H1 (cell line): ENCODE results near the gene FXYD3. TPM values are rescaled to one million over a fixed set of nuclear protein-coding genes. Genes with fewer than 3 reads are reported as not detected.

Experiments
- CTCF ChIA-PET: fragments of 300-600 bp; sonication (Branson Sonifier 250); formaldehyde crosslinking; loops from one replicate; lab custom pipeline; 2021; ENCODE audit not compliant: partially characterized antibody; lab: Charles Lee
- POLR2A ChIA-PET: fragments of 300-600 bp; sonication (Branson Sonifier 250); formaldehyde crosslinking; loops from one replicate; lab custom pipeline; 2021; ENCODE audit warnings: inconsistent platforms; ENCODE audit not compliant: partially characterized antibody; lab: Charles Lee
- DNase-seq, 2 experiments: peaks; one replicate each; pipeline versions ENCODE4 v3.0.0 to v3.0.0-alpha.2; 2010 to 2022; ENCODE audit warnings: low spot score in 2 of 2, low read depth in 1 of 2, mixed read lengths in 1 of 2
- FAIRE-seq: peaks from 2 replicates; lab custom pipeline; 2011; peaks lifted over from hg19 to GRCh38; lab: Jason Lieb, UNC
- H2AFZ ChIP-seq: 2 replicates; pipeline ENCODE4 v1.8.1; 2012; ENCODE audit warnings: low read length, inconsistent platforms
- H2AK5ac ChIP-seq: 2 replicates; pipeline ENCODE4 v1.6.1; 2013; ENCODE audit warnings: low read depth, low read length
- H2BK120ac ChIP-seq: replicated peaks from 2 replicates; pipeline ENCODE3; 2013; ENCODE audit warnings: low read depth, low read length, inconsistent platforms
- H2BK12ac ChIP-seq: 2 replicates; pipeline ENCODE4 v1.6.1; 2013; ENCODE audit warnings: low read depth, low read length
- H2BK15ac ChIP-seq: 2 replicates; pipeline ENCODE4 v1.6.1; 2013; ENCODE audit warnings: low read length
- H2BK20ac ChIP-seq: 2 replicates; pipeline ENCODE4 v1.6.1; 2013; ENCODE audit warnings: low read length
- H2BK5ac ChIP-seq: 2 replicates; pipeline ENCODE4 v1.6.1; 2013; ENCODE audit warnings: low read depth, low read length
- H3K14ac ChIP-seq: 2 replicates; pipeline ENCODE4 v1.6.1; 2013; ENCODE audit warnings: inconsistent platforms; ENCODE audit not compliant: insufficient read length
- H3K18ac ChIP-seq: 2 replicates; pipeline ENCODE4 v1.6.1; 2013; ENCODE audit warnings: low read length; ENCODE audit errors: extremely low read depth
- H3K23ac ChIP-seq: 2 replicates; pipeline ENCODE4 v1.6.1; 2013; ENCODE audit warnings: inconsistent platforms; ENCODE audit not compliant: insufficient read length
- H3K23me2 ChIP-seq: 2 replicates; pipeline ENCODE4 v1.6.1; 2013; ENCODE audit warnings: low read depth, low read length
- H3K27ac ChIP-seq: 2 replicates; pipeline ENCODE4 v1.6.1; 2011; ENCODE audit warnings: low read depth, low read length, inconsistent platforms
- H3K27me3 ChIP-seq, 4 experiments: replicated peaks in 1 of 4; 1 replicate in 1 of 4; 2 replicates in 3 of 4; pipeline versions ENCODE4 v1.6.1 to v1.8.1; 2011 to 2013; ENCODE audit warnings: low read length in 3 of 4, mild to moderate bottlenecking in 3 of 4, inconsistent platforms in 2 of 4, mixed read lengths in 2 of 4, moderate library complexity in 1 of 4; ENCODE audit not compliant: control insufficient read depth in 3 of 4, insufficient read depth in 3 of 4; ENCODE audit errors: extremely low read depth in 1 of 4
- H3K36me3 ChIP-seq, 4 experiments: 2 replicates each; pipeline versions ENCODE4 v1.6.1 to v1.8.1; 2011 to 2013; ENCODE audit warnings: mild to moderate bottlenecking in 4 of 4, low read length in 3 of 4, moderate library complexity in 2 of 4, control low read depth in 1 of 4, inconsistent platforms in 1 of 4; ENCODE audit not compliant: insufficient read depth in 4 of 4, control insufficient read depth in 2 of 4
- H3K4ac ChIP-seq: replicated peaks from 2 replicates; pipeline ENCODE3; 2013; ENCODE audit warnings: low read length, low read depth, mixed read lengths, inconsistent platforms; ENCODE audit not compliant: insufficient read length
- H3K4me1 ChIP-seq, 4 experiments: replicated peaks in 1 of 4; 1 replicate in 1 of 4; 2 replicates in 3 of 4; pipeline versions ENCODE4 v1.6.1 to v1.8.1; 2011 to 2013; ENCODE audit warnings: low read length in 3 of 4, inconsistent platforms in 2 of 4, mixed read lengths in 1 of 4; ENCODE audit not compliant: insufficient read depth in 4 of 4, control insufficient read depth in 3 of 4
- H3K4me2 ChIP-seq, 2 experiments: 2 replicates each; pipeline versions ENCODE4 v1.6.1 to v1.8.1; 2011 to 2013; ENCODE audit warnings: low read depth in 2 of 2, low read length in 2 of 2, control low read depth in 1 of 2, inconsistent platforms in 1 of 2, mild to moderate bottlenecking in 1 of 2; ENCODE audit not compliant: insufficient read depth in 1 of 2
- H3K4me3 ChIP-seq, 4 experiments: fragments of 200-600, 300-600 bp in 1 of 4; sonication (generic), shearing (Covaris generic), sonication (Bioruptor Twin) in 1 of 4; 2 replicates each; pipeline versions ENCODE4 v1.5.1 to v1.8.1; 2011 to 2016; ENCODE audit warnings: low read length in 4 of 4, low read depth in 3 of 4, control low read depth in 2 of 4, inconsistent platforms in 2 of 4, mild to moderate bottlenecking in 2 of 4, mixed read lengths in 1 of 4, moderate library complexity in 1 of 4; ENCODE audit not compliant: insufficient read depth in 2 of 4; ENCODE audit errors: extremely low read depth in 1 of 4
- H3K56ac ChIP-seq: replicated peaks from 2 replicates; pipeline ENCODE3; 2013; ENCODE audit warnings: low read depth, mild to moderate bottlenecking, mixed read lengths, low read length, inconsistent platforms; ENCODE audit not compliant: insufficient read length
- H3K79me1 ChIP-seq: 2 replicates; pipeline ENCODE4 v1.6.1; 2013; ENCODE audit warnings: low read depth, low read length, control low read depth
- H3K79me2 ChIP-seq, 2 experiments: 2 replicates each; pipeline versions ENCODE4 v1.6.1 to v1.8.1; 2012 to 2013; ENCODE audit warnings: low read length in 2 of 2, mild to moderate bottlenecking in 2 of 2, inconsistent platforms in 1 of 2; ENCODE audit not compliant: insufficient read depth in 2 of 2, control insufficient read depth in 1 of 2
- H3K9ac ChIP-seq, 4 experiments: replicated peaks in 1 of 4; 1 replicate in 1 of 4; 2 replicates in 3 of 4; pipeline versions ENCODE4 v1.6.1 to v1.8.1; 2011 to 2013; ENCODE audit warnings: low read depth in 3 of 4, low read length in 3 of 4, control low read depth in 2 of 4, mild to moderate bottlenecking in 2 of 4, moderate library complexity in 2 of 4, inconsistent platforms in 1 of 4; ENCODE audit errors: extremely low read depth in 1 of 4
- H3K9me3 ChIP-seq, 2 experiments: 2 replicates each; pipeline versions ENCODE4 v1.6.1 to v1.8.1; 2012 to 2013; ENCODE audit warnings: mild to moderate bottlenecking in 2 of 2, moderate library complexity in 2 of 2, control low read depth in 1 of 2, inconsistent platforms in 1 of 2, low read depth in 1 of 2, low read length in 1 of 2, mixed read lengths in 1 of 2; ENCODE audit not compliant: insufficient read depth in 2 of 2
- H4K20me1 ChIP-seq, 2 experiments: replicated peaks in 1 of 2; 2 replicates each; pipeline versions ENCODE3 to v1.8.1; 2011 to 2013; ENCODE audit warnings: inconsistent platforms in 2 of 2, low read length in 2 of 2, mild to moderate bottlenecking in 1 of 2; ENCODE audit not compliant: insufficient read depth in 2 of 2, control insufficient read depth in 1 of 2
- H4K5ac ChIP-seq: 2 replicates; pipeline ENCODE4 v1.6.1; 2013; ENCODE audit warnings: low read length, low read depth, mixed read lengths, inconsistent platforms; ENCODE audit not compliant: insufficient read length
- H4K8ac ChIP-seq: 2 replicates; pipeline ENCODE4 v1.8.0; 2013; ENCODE audit warnings: mild to moderate bottlenecking, moderate library complexity, low read length, inconsistent platforms; ENCODE audit not compliant: insufficient read depth; ENCODE audit errors: extremely low read depth
- H4K91ac ChIP-seq: replicated peaks from 2 replicates; pipeline ENCODE3; 2013; ENCODE audit warnings: low read length, mixed read lengths, inconsistent platforms; ENCODE audit not compliant: insufficient read length
- GTF2F1 ChIP-seq: IDR thresholded peaks from 2 replicates; pipeline ENCODE4 v1.6.1; 2012; ENCODE audit warnings: low read depth, low read length, improper control_type of control experiment, borderline replicate concordance
- HDAC6 ChIP-seq: IDR thresholded peaks from one replicate; pipeline ENCODE4 v1.7.1; 2012; ENCODE audit warnings: low read depth, mild to moderate bottlenecking, inconsistent platforms, low read length, moderate library complexity
- POLR2AphosphoS5 ChIP-seq: IDR thresholded peaks from 2 replicates; pipeline ENCODE4 v1.6.1; 2011; ENCODE audit warnings: low read depth, low read length
- RFX5 ChIP-seq: IDR thresholded peaks from 2 replicates; pipeline ENCODE4 v1.6.1; 2011; ENCODE audit warnings: low read depth, low read length, improper control_type of control experiment, borderline replicate concordance
- SIX5 ChIP-seq: IDR thresholded peaks from 2 replicates; pipeline ENCODE4 v1.6.1; 2011; ENCODE audit warnings: mild to moderate bottlenecking, low read depth, low read length
- SRF ChIP-seq: IDR thresholded peaks from 2 replicates; pipeline ENCODE4 v1.6.1; 2011; ENCODE audit warnings: mild to moderate bottlenecking, low read depth, low read length, moderate library complexity
- TAF1 ChIP-seq: IDR thresholded peaks from 2 replicates; pipeline ENCODE4 v1.6.1; 2011; ENCODE audit warnings: mild to moderate bottlenecking, low read depth, low read length
- TEAD4 ChIP-seq: IDR thresholded peaks from 2 replicates; pipeline ENCODE4 v1.6.1; 2012; ENCODE audit warnings: low read depth, low read length, inconsistent platforms, mixed read lengths
- WGBS, 2 experiments: shearing (Covaris generic) in 1 of 2; methylation state at CpG; one replicate each; pipeline versions ENCODE4 v1.1.6 to v1.1.7; 2013 to 2015; ENCODE audit warnings: low lambda C conversion rate in 2 of 2, mixed read lengths in 2 of 2, inconsistent platforms in 1 of 2, low coverage in 1 of 2, missing lambda C conversion rate in 1 of 2; ENCODE audit not compliant: insufficient replicate concordance in 2 of 2, insufficient coverage in 1 of 2, insufficient read length in 1 of 2; ENCODE audit errors: extremely low coverage in 1 of 2, missing lambda C conversion rate in 1 of 2; 5-methylcytosine and 5-hydroxymethylcytosine counted together
- polyA plus RNA-seq, 7 experiments: library from polyadenylated mRNA; depleted of rRNA in 3 of 7; stranded (reverse) in 5 of 7; unstranded in 2 of 7; fragments of >200 nt in 5 of 7; fragments of 200-250 nt in 2 of 7; gene quantifications; 1 replicate in 5 of 7; 2 replicates in 1 of 7; 4 replicates in 1 of 7; pipeline versions ENCODE4 v1.2.1 to v1.2.3, GENCODE V29; 2011 to 2013; ENCODE audit warnings: missing spikeins in 2 of 7, mixed read lengths in 2 of 7
- total RNA-seq: library from RNA; stranded (reverse); fragmentation: NEBNext Ultra II Directional; extraction: Animal tissue kit (Norgen Biotek cat#: 25700); gene quantifications from 2 replicates; pipeline ENCODE4 v1.2.1, GENCODE V29; 2021

Gene FXYD3
- total and polyA plus RNA-seq, 2 of the 8 experiments (the other 6 are each of a cell fraction or from before 2014, with no cell fraction given), result 0.33 TPM; not detected in 1

DNA sequence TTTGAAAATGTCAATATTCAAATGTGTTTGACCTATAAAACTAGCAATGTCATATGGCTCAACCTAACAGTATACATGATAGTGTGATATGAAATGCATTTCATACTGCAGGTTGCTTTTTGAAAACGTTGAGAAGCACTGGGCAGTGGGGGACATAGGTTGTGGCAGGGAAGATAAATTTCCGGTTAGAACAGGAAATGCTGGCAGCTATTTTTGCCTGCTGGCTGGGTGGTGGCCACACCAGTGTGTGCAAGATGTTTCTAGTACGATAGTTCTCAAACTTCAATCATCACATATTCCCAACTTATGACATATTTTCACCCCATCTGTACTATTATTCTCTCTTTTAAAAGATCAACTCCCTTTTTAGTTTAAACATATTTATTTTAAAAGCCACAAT is 56.1 kb downstream of the FXYD3 start:
- no peak overlapping the region for H3K4me3 ChIP-seq
- no peak overlapping the region for H2AK5ac ChIP-seq
- H3K14ac ChIP-seq, result no peak overlapping the region
- no peak overlapping the region for H3K23ac ChIP-seq
- H2BK15ac ChIP-seq, result no peak overlapping the region
- no peak overlapping the region for H3K27ac ChIP-seq
- no peak overlapping the region for H4K8ac ChIP-seq
- H3K9me3 ChIP-seq, result no peaks in the 10 kb centered on the region
- H4K5ac ChIP-seq, result no peak overlapping the region
- H3K36me3 ChIP-seq, result peaks cover 0 to 10% (median 5%) of the 10 kb centered on the region in 4 experiments; a peak in 5 of 8 replicates
- H2BK5ac ChIP-seq, result no peak overlapping the region
- no peak overlapping the region for H4K91ac ChIP-seq
- no peak for FAIRE-seq
- H3K4me2 ChIP-seq, result no peak overlapping the region
- ChIA-PET CTCF (interaction anchor here (0.7 to 2.5 kb wide), 5 partner anchors 11 to 679 kb away, joined by 3 to 10 read pairs (median 3); partner anchors contain the start of gene FXYD5), POLR2A (interaction anchor here (0.6 to 4.0 kb wide), 13 partner anchors 8 to 95 kb away, joined by 3 to 28 read pairs (median 4); partner anchors contain the start of gene FXYD5)
- H3K4me1 ChIP-seq, result no peaks in the 10 kb centered on the region
- no peak overlapping the region for H3K9ac ChIP-seq
- H3K79me2 ChIP-seq, result no peaks in the 10 kb centered on the region
- H3K79me1 ChIP-seq, result no peaks in the 10 kb centered on the region
- H2BK12ac ChIP-seq, result no peak overlapping the region
- 92% methylated on average over 3 of the region's 3 CpGs; no CpG with 5 or more reads in 1 of the 2 experiments for WGBS, 2 experiments
- no peak overlapping the region for H2BK120ac ChIP-seq
- no peak overlapping the region for H3K4ac ChIP-seq
- H3K23me2 ChIP-seq, result no peaks in the 10 kb centered on the region
- H3K18ac ChIP-seq, result no peak overlapping the region
- H2BK20ac ChIP-seq, result no peak overlapping the region
- H3K27me3 ChIP-seq, result no peaks in the 10 kb centered on the region
- no peaks in the 10 kb centered on the region for H4K20me1 ChIP-seq
- H2AFZ ChIP-seq, result no peak overlapping the region
- DNase-seq, result no peak
- H3K56ac ChIP-seq, result no peak overlapping the region
- TF ChIP-seq SRF (no peak), SIX5 (no peak), GTF2F1 (no peak), HDAC6 (no peak), TAF1 (no peak), RFX5 (no peak), TEAD4 (no peak), POLR2AphosphoS5 (no peak)
